ENCODE measurements around the gene MAML3. TPM values are rescaled to one million over a fixed set of nuclear protein-coding genes. Genes with fewer than 3 reads are reported as not detected.
A peak's percentile ranks its signal among the peaks of the same experiment; 100 is the strongest.

Gene MAML3
- total and polyA plus RNA-seq, 7 experiments from 2014 or later: 0.53 to 9.4 (median 3.3) TPM

GRCh38 chr4:140088323-140088967, 65.5 kb downstream of the MAML3 start:
- DNase-seq: no peak
- Histone ChIP-seq H3K36me3 (ENCODE audit: control insufficient read depth in 2 of 3, insufficient read depth in 3 of 3, low read length in 3 of 3) (no peaks in the 10 kb centered on the region), H3K27me3 (ENCODE audit: control insufficient read depth in 2 of 2, insufficient read depth in 2 of 2, low read length in 2 of 2) (no peaks in the 10 kb centered on the region), H3K4me3 (ENCODE audit: low read length) (no peak overlapping the region), H3K27ac (ENCODE audit: low read depth, low read length) (no peak overlapping the region), H3K4me1 (ENCODE audit: control insufficient read depth in 2 of 2, insufficient read depth in 2 of 2, low read length in 2 of 2) (peaks cover 0 to 7% of the 10 kb centered on the region in 2 donors), H3K9me3 (ENCODE audit: control insufficient read depth in 2 of 3, low read length in 3 of 3) (no peaks in the 10 kb centered on the region)
- POLR2A ChIA-PET: interaction anchor here (0.9 kb wide), 1 partner anchor 16 kb away, joined by 3 read pairs; no protein-coding TSS in a partner anchor
- Mint-ChIP-seq H3K4me3 (no peak overlapping the region), H3K9me3 (peaks cover 0 to 2% (median 0%) of the 10 kb centered on the region in 11 donors), H3K4me1 (peaks cover 0 to 21% (median 11%) of the 10 kb centered on the region in 7 donors), H3K27me3 (peaks cover 0 to 40% (median 0%) of the 10 kb centered on the region in 5 donors), H3K27ac (peak overlapping the region in 1 of 9 donors; percentile 86), H3K36me3 (peaks cover 0 to 8% (median 0%) of the 10 kb centered on the region in 5 donors)
- intact Hi-C loops (cut with micrococcal nuclease): no loop called here
- no peak for ATAC-seq
- CTCF ChIA-PET: interaction anchor here (0.6 to 1.5 kb wide), 3 partner anchors 9 to 73 kb away, joined by 3 to 4 read pairs (median 3); no protein-coding TSS in a partner anchor

GRCh38 chr4:140085881-140086280, 68.1 kb downstream of the MAML3 start:
- intact Hi-C loops (cut with micrococcal nuclease): no loop called here
- Mint-ChIP-seq H3K36me3 (peaks cover 0 to 8% (median 0%) of the 10 kb centered on the region in 5 donors), H3K9me3 (peaks cover 0 to 2% (median 0%) of the 10 kb centered on the region in 11 donors), H3K4me1 (peaks cover 3 to 16% (median 6%) of the 10 kb centered on the region in 7 donors), H3K4me3 (no peak overlapping the region), H3K27me3 (peaks cover 0 to 50% (median 0%) of the 10 kb centered on the region in 5 donors), H3K27ac (no peak overlapping the region)
- Histone ChIP-seq H3K27ac (ENCODE audit: low read depth, low read length) (no peak overlapping the region), H3K9me3 (ENCODE audit: control insufficient read depth in 2 of 3, low read length in 3 of 3) (no peaks in the 10 kb centered on the region), H3K4me3 (ENCODE audit: low read length) (no peak overlapping the region), H3K36me3 (ENCODE audit: control insufficient read depth in 2 of 3, insufficient read depth in 3 of 3, low read length in 3 of 3) (no peaks in the 10 kb centered on the region), H3K4me1 (ENCODE audit: control insufficient read depth in 2 of 2, insufficient read depth in 2 of 2, low read length in 2 of 2) (no peaks in the 10 kb centered on the region), H3K27me3 (ENCODE audit: control insufficient read depth in 2 of 2, insufficient read depth in 2 of 2, low read length in 2 of 2) (no peaks in the 10 kb centered on the region)
- ATAC-seq (no peak), DNase-seq (no peak)
- ChIA-PET CTCF (no interaction called here), POLR2A (no interaction called here)

DNA sequence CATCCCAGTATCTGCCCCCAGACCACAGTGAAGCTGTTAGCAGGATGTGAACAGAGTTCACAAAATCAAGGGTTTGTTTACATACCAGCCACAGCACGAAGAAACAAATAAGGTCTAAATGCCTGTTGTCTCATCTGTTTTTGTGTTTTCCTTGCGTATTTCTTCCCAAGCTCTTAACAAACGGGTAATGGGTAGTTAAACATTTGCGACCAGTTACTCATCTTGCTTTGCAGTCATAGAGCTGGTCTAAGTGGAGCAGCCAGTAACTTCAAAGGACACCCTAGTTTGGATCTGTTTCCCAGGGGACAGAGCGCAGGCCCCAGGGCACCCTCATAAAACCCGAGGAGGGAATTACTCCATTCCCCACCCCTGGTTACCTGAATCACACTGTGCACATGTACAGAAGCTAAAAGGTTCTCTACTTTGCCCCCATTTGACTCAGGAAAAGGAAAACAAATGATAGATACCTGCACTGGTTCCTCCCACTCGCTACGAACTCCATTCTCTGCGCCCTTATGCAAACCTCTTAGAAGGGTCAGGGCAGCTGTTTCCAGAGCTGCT, 68.8 kb downstream of the MAML3 start:
- CTCF ChIA-PET: interaction anchor here (0.8 kb wide), 1 partner anchor 64 kb away, joined by 3 read pairs; no protein-coding TSS in a partner anchor
- Histone ChIP-seq H3K4me3 (ENCODE audit: low read length) (no peak overlapping the region), H3K27ac (ENCODE audit: low read depth, low read length) (no peak overlapping the region), H3K4me1 (ENCODE audit: control insufficient read depth in 2 of 2, insufficient read depth in 2 of 2, low read length in 2 of 2) (no peaks in the 10 kb centered on the region), H3K9me3 (ENCODE audit: control insufficient read depth in 2 of 3, low read length in 3 of 3) (no peaks in the 10 kb centered on the region), H3K36me3 (ENCODE audit: control insufficient read depth in 2 of 3, insufficient read depth in 3 of 3, low read length in 3 of 3) (no peaks in the 10 kb centered on the region), H3K27me3 (ENCODE audit: control insufficient read depth in 2 of 2, insufficient read depth in 2 of 2, low read length in 2 of 2) (no peaks in the 10 kb centered on the region)
- intact Hi-C loops (cut with micrococcal nuclease): no loop called here
- peaks cover 0 to 2% (median 0%) of the 10 kb centered on the region in 11 donors for H3K9me3 Mint-ChIP-seq
- peaks cover 2 to 13% (median 7%) of the 10 kb centered on the region in 7 donors for H3K4me1 Mint-ChIP-seq
- H3K27ac Mint-ChIP-seq: peak overlapping the region in 1 of 9 donors; percentile 51
- POLR2A ChIA-PET: interaction anchor here (1.0 kb wide), 1 partner anchor 53 kb away, joined by 3 read pairs; no protein-coding TSS in a partner anchor
- H3K4me3 Mint-ChIP-seq: no peak overlapping the region
- ATAC-seq (no peak), DNase-seq (no peak)
- H3K36me3 Mint-ChIP-seq: peaks cover 0 to 8% (median 0%) of the 10 kb centered on the region in 5 donors
- peaks cover 0 to 48% (median 0%) of the 10 kb centered on the region in 5 donors for H3K27me3 Mint-ChIP-seq

DNA sequence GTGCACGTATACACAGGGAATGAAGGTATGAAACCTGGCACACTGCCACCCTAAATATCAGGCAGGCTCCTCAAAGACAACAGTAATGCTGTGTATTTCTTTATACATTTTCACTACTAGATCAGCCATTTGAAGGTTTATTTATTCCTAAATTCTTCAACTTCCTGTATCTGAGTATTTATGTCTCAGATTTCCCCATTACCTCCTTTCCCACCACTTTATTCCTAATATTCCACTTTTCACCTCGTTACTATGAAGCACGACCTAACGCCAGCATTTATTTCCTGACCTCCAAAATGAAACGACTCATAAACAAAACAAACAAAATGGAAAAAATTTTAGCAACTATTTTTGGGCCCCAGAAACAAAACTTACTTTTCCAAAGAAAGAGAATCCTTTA, 69.6 kb downstream of the MAML3 start:
- Mint-ChIP-seq H3K36me3 (peaks cover 0 to 8% (median 0%) of the 10 kb centered on the region in 5 donors), H3K4me1 (peaks cover 2 to 15% (median 7%) of the 10 kb centered on the region in 7 donors), H3K9me3 (peaks cover 0 to 2% (median 0%) of the 10 kb centered on the region in 11 donors), H3K4me3 (no peak overlapping the region), H3K27me3 (peaks cover 0 to 52% (median 0%) of the 10 kb centered on the region in 5 donors), H3K27ac (peak overlapping the region in 1 of 9 donors; percentile 6)
- Histone ChIP-seq H3K27ac (ENCODE audit: low read depth, low read length) (no peak overlapping the region), H3K9me3 (ENCODE audit: control insufficient read depth in 2 of 3, low read length in 3 of 3) (no peaks in the 10 kb centered on the region), H3K36me3 (ENCODE audit: control insufficient read depth in 2 of 3, insufficient read depth in 3 of 3, low read length in 3 of 3) (no peaks in the 10 kb centered on the region), H3K4me1 (ENCODE audit: control insufficient read depth in 2 of 2, insufficient read depth in 2 of 2, low read length in 2 of 2) (no peaks in the 10 kb centered on the region), H3K27me3 (ENCODE audit: control insufficient read depth in 2 of 2, insufficient read depth in 2 of 2, low read length in 2 of 2) (no peaks in the 10 kb centered on the region), H3K4me3 (ENCODE audit: low read length) (no peak overlapping the region)
- ChIA-PET CTCF (no interaction called here), POLR2A (interaction anchor here (1.0 kb wide), 1 partner anchor 54 kb away, joined by 3 read pairs; no protein-coding TSS in a partner anchor)
- intact Hi-C loops (cut with micrococcal nuclease): loop anchor here in 1 of 2 donors (5.0 kb wide), 1 partner anchor 37 kb away; no protein-coding TSS in a partner anchor
- ATAC-seq: no peak
- no peak for DNase-seq

DNA sequence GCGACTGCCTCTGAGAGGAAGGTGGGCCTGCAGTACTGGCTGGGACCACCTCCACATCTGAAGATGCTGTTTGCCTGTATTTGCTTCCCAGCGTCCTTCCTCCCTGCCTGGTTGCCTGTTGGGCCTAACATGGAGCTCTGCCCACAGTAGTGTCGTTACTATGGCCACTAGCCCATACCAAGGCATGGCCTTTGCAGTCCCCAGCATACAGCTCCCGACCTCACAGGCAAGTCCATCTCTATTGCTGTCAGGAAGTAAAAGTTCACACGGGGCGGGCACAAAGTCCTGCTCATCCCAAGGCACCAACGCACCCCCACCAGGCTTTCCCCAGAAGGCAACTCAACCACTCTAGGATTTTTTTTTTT, 71.6 kb downstream of the MAML3 start:
- no peak for DNase-seq
- peaks cover 0 to 2% (median 0%) of the 10 kb centered on the region in 11 donors for H3K9me3 Mint-ChIP-seq
- POLR2A ChIA-PET: interaction anchor here (0.6 to 1.3 kb wide), 2 partner anchors 12 to 22 kb away, joined by 4 to 6 read pairs; no protein-coding TSS in a partner anchor

DNA sequence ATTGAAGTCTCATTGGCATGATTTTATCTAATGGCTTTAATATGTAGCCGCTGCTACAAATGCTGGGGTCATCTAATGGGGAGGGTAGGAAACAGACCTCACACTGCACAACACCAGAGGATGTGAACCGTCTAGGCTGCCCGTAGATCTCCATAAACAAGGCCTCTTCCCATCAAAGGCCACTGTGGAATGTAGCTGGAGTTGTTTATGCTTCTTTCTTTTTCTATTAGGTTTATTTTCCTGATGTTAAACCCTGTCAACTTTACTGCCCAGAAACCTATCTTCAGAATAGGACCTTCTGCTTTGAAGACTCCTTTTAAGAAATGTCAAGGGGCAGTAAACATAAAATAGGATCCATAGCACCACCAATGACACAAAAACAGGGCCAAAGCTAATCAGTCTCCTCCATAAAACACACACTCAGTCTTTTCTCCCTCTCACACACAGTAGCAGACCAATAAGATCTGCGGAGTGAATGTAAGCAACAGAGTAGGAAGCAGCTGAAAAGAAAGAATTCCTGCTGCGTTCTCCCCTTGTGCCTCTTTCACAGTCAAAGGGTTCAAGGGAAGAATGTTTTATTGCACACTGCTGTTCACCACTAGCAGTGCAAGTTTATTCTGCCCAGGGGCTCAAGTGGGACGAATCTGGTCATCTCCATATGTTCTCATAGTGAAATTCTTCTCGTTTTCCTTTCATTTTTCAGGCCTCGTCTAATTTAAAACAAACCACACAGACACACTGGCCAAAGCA, 72.2 kb downstream of the MAML3 start:
- H3K27ac ChIP-seq (ENCODE audit: low read depth, low read length): no peak overlapping the region
- CTCF ChIA-PET: no interaction called here
- Mint-ChIP-seq H3K27me3 (peaks cover 0 to 47% (median 0%) of the 10 kb centered on the region in 5 donors), H3K9me3 (peaks cover 0 to 2% (median 0%) of the 10 kb centered on the region in 11 donors), H3K27ac (no peak overlapping the region), H3K4me1 (peaks cover 2 to 24% (median 14%) of the 10 kb centered on the region in 7 donors), H3K4me3 (no peak overlapping the region), H3K36me3 (peaks cover 0 to 3% (median 0%) of the 10 kb centered on the region in 5 donors)
- no peaks in the 10 kb centered on the region for H3K36me3 ChIP-seq (ENCODE audit: control insufficient read depth in 2 of 3, insufficient read depth in 3 of 3, low read length in 3 of 3)
- DNase-seq (no peak), ATAC-seq (no peak)
- no peaks in the 10 kb centered on the region for H3K27me3 ChIP-seq (ENCODE audit: control insufficient read depth in 2 of 2, insufficient read depth in 2 of 2, low read length in 2 of 2)
- POLR2A ChIA-PET: interaction anchor here (0.5 to 1.3 kb wide), 2 partner anchors 13 to 16 kb away, joined by 3 to 4 read pairs; no protein-coding TSS in a partner anchor
- no peaks in the 10 kb centered on the region for H3K9me3 ChIP-seq (ENCODE audit: control insufficient read depth in 2 of 3, low read length in 3 of 3)
- intact Hi-C loops (cut with micrococcal nuclease): loop anchor here (2.0 to 5.0 kb wide), 2 partner anchors 13 to 35 kb away; no protein-coding TSS in a partner anchor
- no peak overlapping the region for H3K4me3 ChIP-seq (ENCODE audit: low read length)
- H3K4me1 ChIP-seq (ENCODE audit: control insufficient read depth in 2 of 2, insufficient read depth in 2 of 2, low read length in 2 of 2): no peaks in the 10 kb centered on the region

More for the DNA sequence above, 71.6 kb downstream of the MAML3 start:
- Mint-ChIP-seq H3K36me3 (peaks cover 0 to 3% (median 0%) of the 10 kb centered on the region in 5 donors), H3K27me3 (peaks cover 0 to 48% (median 0%) of the 10 kb centered on the region in 5 donors), H3K4me1 (peaks cover 2 to 20% (median 8%) of the 10 kb centered on the region in 7 donors), H3K4me3 (no peak overlapping the region), H3K27ac (no peak overlapping the region)
- CTCF ChIA-PET: interaction anchor here (0.5 kb wide), 1 partner anchor 9 kb away, joined by 4 read pairs; no protein-coding TSS in a partner anchor
- H3K27me3 ChIP-seq (ENCODE audit: control insufficient read depth in 2 of 2, insufficient read depth in 2 of 2, low read length in 2 of 2): no peaks in the 10 kb centered on the region
- no peak overlapping the region for H3K4me3 ChIP-seq (ENCODE audit: low read length)
- ATAC-seq: no peak
- H3K36me3 ChIP-seq (ENCODE audit: control insufficient read depth in 2 of 3, insufficient read depth in 3 of 3, low read length in 3 of 3): no peaks in the 10 kb centered on the region
- no peaks in the 10 kb centered on the region for H3K9me3 ChIP-seq (ENCODE audit: control insufficient read depth in 2 of 3, low read length in 3 of 3)
- no peak overlapping the region for H3K27ac ChIP-seq (ENCODE audit: low read depth, low read length)
- no peaks in the 10 kb centered on the region for H3K4me1 ChIP-seq (ENCODE audit: control insufficient read depth in 2 of 2, insufficient read depth in 2 of 2, low read length in 2 of 2)
- intact Hi-C loops (cut with micrococcal nuclease): loop anchor here in 1 of 2 donors (5.0 kb wide), 1 partner anchor 35 kb away; no protein-coding TSS in a partner anchor

Measured in naive thymus-derived CD4-positive, alpha-beta T cell (primary cell).